GM21529 (cell line): ENCODE data around the gene ARMH3.

Experiments
- ATAC-seq: cut with Tn5 transposase; IDR thresholded peaks from one replicate; pipeline ENCODE4 v1.9.1; 2021; ENCODE audit not compliant: unreplicated experiment

ARMH3 gene

GRCh38 chr10:101807158-101807557 lies 248.8 kb downstream of the ARMH3 start:
- ATAC-seq = no peak

DNA sequence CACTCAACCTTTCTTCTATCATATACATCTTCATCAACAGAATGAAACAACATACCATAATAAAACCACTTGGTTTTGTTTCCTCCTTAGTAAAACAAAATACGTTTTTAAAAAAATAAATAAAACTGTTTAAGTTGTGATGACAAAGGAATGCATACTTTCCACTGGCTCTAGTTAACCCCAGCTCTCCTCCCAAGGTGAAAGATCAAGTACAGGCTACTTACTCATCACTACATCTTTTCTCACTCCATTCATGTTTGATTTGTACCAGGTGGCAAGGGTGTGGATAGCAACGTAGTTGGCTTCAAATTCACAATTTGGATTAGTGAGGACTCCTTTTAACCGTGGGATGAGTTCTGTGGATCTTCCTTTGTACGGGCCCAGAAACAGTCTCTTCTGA lies 252.5 kb downstream of the ARMH3 start:
- no peak for ATAC-seq

DNA sequence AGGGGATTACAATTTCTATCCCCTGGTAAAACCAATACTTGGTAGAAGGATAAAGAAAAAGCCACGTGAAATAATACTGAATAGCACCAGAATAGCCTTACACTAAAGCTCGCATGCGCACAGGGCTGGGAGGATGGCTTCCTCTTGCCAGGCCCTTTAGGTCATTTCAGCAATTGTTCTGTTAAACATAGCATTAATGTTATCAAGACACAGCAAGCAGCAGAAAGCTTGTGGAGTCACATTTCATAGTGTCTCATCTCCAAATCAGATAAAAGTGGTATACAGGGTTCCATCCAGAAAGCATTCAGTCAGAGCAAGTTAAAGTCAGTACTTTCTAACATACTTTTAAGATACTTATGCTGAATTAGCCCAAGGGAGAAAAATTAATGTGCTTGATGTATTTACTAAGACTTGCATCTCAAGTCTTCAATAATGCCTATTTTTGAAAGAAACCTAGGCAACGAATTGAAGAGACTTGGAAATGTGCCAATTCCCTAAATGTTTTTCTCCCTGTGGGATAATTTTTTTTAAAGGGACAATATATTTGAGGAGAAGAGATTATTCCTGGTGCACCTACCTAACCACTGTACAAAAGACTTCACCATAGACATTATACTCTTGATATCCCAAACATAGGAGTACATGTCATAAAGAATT lies 258.4 kb downstream of the ARMH3 start:
- no peak for ATAC-seq
